Esophagus squamous epithelium (tissue), 4 donors: ENCODE measurements around the gene TFF2.

Source experiments
- CTCF ChIP-seq, 6 experiments: fragments of 450-650 bp in 4 of 6; fragments of 200-600 bp in 2 of 6; sonication (generic) in 2 of 6; IDR thresholded peaks; one replicate each; pipeline ENCODE4 v1.5.1; 2016 to 2019; ENCODE audit warnings: antibody characterized with exemption in 6 of 6, mild to moderate bottlenecking in 4 of 6, moderate library complexity in 4 of 6
- POLR2A ChIP-seq, 4 donors: fragments of 450-650 bp; IDR thresholded peaks; one replicate each; pipeline ENCODE4 v1.6.1; 2017; ENCODE audit warnings: antibody characterized with exemption in 4 of 4, mild to moderate bottlenecking in 4 of 4, moderate library complexity in 3 of 4

GRCh38 chr21:42365770-42366169, 15.0 kb upstream of the TFF2 start:
- TF ChIP-seq CTCF (IDR thresholded peaks at IDR 0.05) (no peak), POLR2A (IDR thresholded peaks at IDR 0.05) (no peak)
